PC-9 (cell line): ENCODE results near the gene YPEL5. TPM values are rescaled to one million over a fixed set of nuclear protein-coding genes. Genes with fewer than 3 reads are reported as not detected.
"Not testable (repeated sequence)": the region's sequence is repeated elsewhere in the genome, so short reads cannot be mapped to it uniquely, and the experiment has no call there.

Experiments used
- BruUV-seq: library from RNA; stranded (reverse); fragments of 400-500 nt; replicated peaks from 2 replicates; lab custom pipeline; 2021; lab: Mats Ljungman, UMichigan
- CTCF ChIA-PET: fragments of 300-600 bp; sonication (Branson Sonifier 250); formaldehyde crosslinking; loops from one replicate; lab custom pipeline; 2022; ENCODE audit warnings: antibody characterized with exemption; lab: Charles Lee
- POLR2A ChIA-PET: fragments of 300-600 bp; sonication (Branson Sonifier 250); formaldehyde crosslinking; loops from one replicate; lab custom pipeline; 2022; ENCODE audit warnings: antibody characterized with exemption; ENCODE audit not compliant: unreplicated experiment; lab: Charles Lee
- DNase-seq, 2 experiments: peaks; one replicate each; pipeline versions ENCODE4 v3.0.0 to v3.0.0-alpha.2; 2015 to 2022; ENCODE audit warnings: mixed read lengths in 1 of 2
- H2AFZ ChIP-seq: fragments of 200-600 bp; sonication (generic); 2 replicates; pipeline ENCODE4 v1.8.1; 2017; ENCODE audit warnings: antibody characterized with exemption
- H3F3A ChIP-seq: fragments of 200-600 bp; sonication (generic); 2 replicates; pipeline ENCODE4 v1.8.1; 2017; ENCODE audit warnings: antibody characterized with exemption, mild to moderate bottlenecking, low read depth; ENCODE audit not compliant: insufficient read depth
- H3K27ac ChIP-seq: fragments of 200-600 bp; sonication (generic); 2 replicates; pipeline ENCODE4 v1.6.1; 2016; ENCODE audit warnings: mixed run types
- H3K27me3 ChIP-seq: fragments of 200-600 bp; sonication (generic); 2 replicates; pipeline ENCODE4 v1.6.1; 2016; ENCODE audit warnings: low read depth, mixed run types; ENCODE audit not compliant: insufficient read depth
- H3K36me3 ChIP-seq: fragments of 200-600 bp; sonication (generic); 2 replicates; pipeline ENCODE4 v1.6.1; 2016; ENCODE audit warnings: low read depth, mixed run types
- H3K4me1 ChIP-seq: fragments of 200-600 bp; sonication (generic); replicated peaks from 2 replicates; pipeline ENCODE4 v1.6.1; 2016; ENCODE audit warnings: mixed run types; ENCODE audit not compliant: insufficient read depth
- H3K4me2 ChIP-seq: fragments of 200-600 bp; sonication (generic); 2 replicates; pipeline ENCODE4 v1.6.1; 2017; ENCODE audit warnings: mixed run types
- H3K4me3 ChIP-seq: fragments of 200-600 bp; sonication (generic); 2 replicates; pipeline ENCODE4 v1.6.1; 2016; ENCODE audit warnings: mixed run types
- H3K79me2 ChIP-seq: fragments of 200-600 bp; sonication (generic); 2 replicates; pipeline ENCODE4 v1.6.1; 2017; ENCODE audit warnings: low read depth, mixed run types
- H3K9me2 ChIP-seq: fragments of 200-600 bp; sonication (generic); 2 replicates; pipeline ENCODE4 v1.8.1; 2017; ENCODE audit warnings: mild to moderate bottlenecking; ENCODE audit not compliant: insufficient read depth
- H3K9me3 ChIP-seq: fragments of 200-600 bp; sonication (generic); 2 replicates; pipeline ENCODE4 v1.8.1; 2016; ENCODE audit warnings: low read depth; ENCODE audit not compliant: insufficient read depth
- H4K20me1 ChIP-seq: fragments of 200-600 bp; sonication (generic); 2 replicates; pipeline ENCODE4 v1.8.1; 2017; ENCODE audit not compliant: insufficient read depth
- CTCF ChIP-seq: fragments of 200-600 bp; sonication (generic); conservative IDR thresholded peaks from 2 replicates; pipeline ENCODE4 v1.6.1; 2017; ENCODE audit warnings: mixed run types, antibody characterized with exemption, mild to moderate bottlenecking, moderate library complexity
- EZH2 ChIP-seq: fragments of 200-600 bp; sonication (generic); IDR thresholded peaks from 2 replicates; pipeline ENCODE4 v1.8.0; 2017; ENCODE audit warnings: antibody characterized with exemption, low read depth
- intact Hi-C: fragments of 100-400 bp; cut with micrococcal nuclease; formaldehyde crosslinking; loops from one replicate; pipeline ENCODE4 v1.10.0; 2022; ENCODE audit not compliant: unreplicated experiment
- total RNA-seq: library from RNA; stranded (reverse); gene quantifications from 2 replicates; pipeline ENCODE4 v1.2.3, GENCODE V29; 2021

The YPEL5 gene
- total RNA-seq, 1 experiment from 2014 or later, result 56.9 TPM

- intact Hi-C loops, result no loop called here
- TF ChIP-seq CTCF (no peak), EZH2 (no peak)
- ChIA-PET CTCF (no interaction called here), POLR2A (no interaction called here)
- no TSS peak for BruUV-seq
- DNase-seq, result no peak
- Histone ChIP-seq H4K20me1 (no peaks in the 10 kb centered on the region), H3K4me3 (no peak overlapping the region), H3K9me3 (no peaks in the 10 kb centered on the region), H3K4me1 (no peaks in the 10 kb centered on the region), H3F3A (no peaks in the 10 kb centered on the region), H3K36me3 (no peaks in the 10 kb centered on the region), H3K4me2 (no peak overlapping the region), H3K9me2 (no peaks in the 10 kb centered on the region), H3K27me3 (no peaks in the 10 kb centered on the region), H2AFZ (no peak overlapping the region), H3K27ac (no peak overlapping the region), H3K79me2 (no peaks in the 10 kb centered on the region)
These were observed 7.5 kb upstream of the YPEL5 start for GRCh38 chr2:30139131-30139870.

GRCh38 chr2:30141136-30141535 is 5.7 kb upstream of the YPEL5 start:
- TF ChIP-seq CTCF (no peak), EZH2 (no peak)
- no peak overlapping the region for H3K4me2 ChIP-seq
- H3K79me2 ChIP-seq, result no peaks in the 10 kb centered on the region
- no peak overlapping the region for H2AFZ ChIP-seq
- no peak overlapping the region for H3K27ac ChIP-seq
- POLR2A ChIA-PET, result no interaction called here
- no TSS peak for BruUV-seq
- no peaks in the 10 kb centered on the region for H3F3A ChIP-seq
- no peaks in the 10 kb centered on the region for H4K20me1 ChIP-seq
- DNase-seq, result no peak
- no peaks in the 10 kb centered on the region for H3K27me3 ChIP-seq
- no peak overlapping the region for H3K4me3 ChIP-seq
- peaks cover 7% of the 10 kb centered on the region for H3K4me1 ChIP-seq
- H3K36me3 ChIP-seq, result no peaks in the 10 kb centered on the region
- CTCF ChIA-PET, result no interaction called here
- intact Hi-C loops, result no loop called here
- no peaks in the 10 kb centered on the region for H3K9me2 ChIP-seq
- no peaks in the 10 kb centered on the region for H3K9me3 ChIP-seq

DNA sequence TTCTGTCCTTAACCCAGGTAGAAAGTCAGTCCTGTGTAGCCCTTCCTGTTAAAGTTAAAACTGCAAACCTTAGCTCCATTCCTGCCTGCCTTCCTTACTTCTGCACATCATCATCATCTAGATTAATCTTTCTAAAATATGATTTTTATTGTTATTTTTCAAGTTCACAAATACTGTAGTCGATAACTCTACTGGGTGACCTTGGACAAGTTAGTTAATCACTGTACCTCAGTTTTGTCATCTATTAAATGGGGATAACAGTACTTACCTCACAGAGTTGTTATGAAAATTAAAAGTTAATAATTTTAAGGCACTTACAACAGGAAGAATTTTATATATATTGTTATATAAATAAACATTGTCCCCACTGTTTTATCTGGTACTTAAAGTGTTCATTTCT is 2.5 kb upstream of the YPEL5 start:
- Histone ChIP-seq H3K9me3 (no peaks in the 10 kb centered on the region), H3K4me1 (peaks cover 21% of the 10 kb centered on the region), H3K27me3 (no peaks in the 10 kb centered on the region), H3K4me2 (no peak overlapping the region), H3K27ac (no peak overlapping the region), H3K9me2 (no peaks in the 10 kb centered on the region), H2AFZ (no peak overlapping the region), H3K4me3 (no peak overlapping the region), H4K20me1 (no peaks in the 10 kb centered on the region; the same call in 1 of the 2 replicates), H3K36me3 (no peaks in the 10 kb centered on the region), H3F3A (peaks cover 11% of the 10 kb centered on the region; the same call in 1 of the 2 replicates), H3K79me2 (0 out of 2 replicates have a peak, but pooled peaks cover 10% of the 10 kb centered on the region)
- no peak for TF ChIP-seq EZH2
- no peak for TF ChIP-seq CTCF
- ChIA-PET POLR2A (no interaction called here), CTCF (interaction anchor here (0.6 kb wide), 1 partner anchor 1286 kb away, joined by 3 read pairs; no protein-coding TSS in a partner anchor)
- no TSS peak for BruUV-seq
- DNase-seq, result no peak
- intact Hi-C loops, result no loop called here

DNA sequence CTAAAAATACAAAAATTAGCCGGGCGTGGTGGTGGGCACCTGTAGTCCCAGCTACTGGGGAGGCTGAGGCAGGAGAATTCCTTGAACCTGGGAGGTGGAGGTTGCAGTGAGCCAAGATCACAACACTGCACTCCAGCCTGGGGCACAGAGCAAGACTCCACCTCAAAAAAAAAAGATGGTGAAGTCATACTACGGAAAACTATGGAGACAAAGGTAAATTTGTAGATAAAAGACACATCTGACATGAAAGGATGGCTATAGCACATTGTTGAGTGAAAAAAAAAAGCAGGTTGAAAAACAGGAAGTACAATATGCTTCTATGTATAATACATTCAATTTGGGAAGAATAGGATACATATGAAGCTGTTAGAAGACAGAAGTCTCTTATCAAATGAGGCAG is 1.9 kb upstream of the YPEL5 start:
- H2AFZ ChIP-seq, H3K27me3 ChIP-seq, H3K27ac ChIP-seq, DNase-seq, H3K36me3 ChIP-seq, H3K9me3 ChIP-seq, H4K20me1 ChIP-seq, H3K9me2 ChIP-seq, POLR2A ChIA-PET, BruUV-seq, H3K4me3 ChIP-seq, H3K4me2 ChIP-seq: not testable (repeated sequence)
- Histone ChIP-seq H3K4me1 (peaks cover 28% of the 10 kb centered on the region), H3K79me2 (0 out of 2 replicates have a peak, but pooled peaks cover 13% of the 10 kb centered on the region), H3F3A (peaks cover 18% of the 10 kb centered on the region; the same call in 1 of the 2 replicates)
- CTCF ChIA-PET, result interaction anchor here (2.3 kb wide), 1 partner anchor 567 kb away, joined by 9 read pairs; no protein-coding TSS in a partner anchor
- intact Hi-C loops, result loop anchor here (5.0 kb wide), 2 partner anchors 53 to 72 kb away; no protein-coding TSS in a partner anchor
